ENCODE data around the gene EIF5A2. TPM values are rescaled to one million over a fixed set of nuclear protein-coding genes. Genes with fewer than 3 reads are reported as not detected.

EIF5A2 gene
- total and polyA plus RNA-seq, 2 donors (not counting 1 experiment from before 2014, with no cell fraction given): 1.7 to 4.1 TPM

DNA sequence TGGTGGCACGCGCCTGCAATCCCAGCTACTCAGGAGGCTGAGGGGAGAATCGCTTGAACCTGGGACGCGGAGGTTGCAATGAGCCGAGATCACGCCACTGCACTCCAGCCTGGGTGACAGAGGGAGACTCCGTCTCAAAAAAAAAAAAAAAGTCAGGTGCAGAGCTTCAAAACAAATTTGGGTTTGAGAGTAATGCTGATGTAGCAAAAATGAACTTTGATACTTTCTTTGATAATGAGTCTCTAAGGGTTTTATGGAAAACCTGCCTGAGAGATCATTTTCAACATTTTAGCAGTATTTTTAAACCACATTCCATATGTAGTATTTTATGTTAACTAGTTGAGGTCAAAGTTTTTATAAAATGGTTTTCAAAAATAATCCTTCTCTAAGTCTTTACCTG, 14.5 kb downstream of the EIF5A2 start:
- intact Hi-C loops (cut with micrococcal nuclease): no loop called here
- H3K27me3 Mint-ChIP-seq: no peaks in the 10 kb centered on the region
- no peak overlapping the region for H2AFZ ChIP-seq (ENCODE audit: insufficient read depth, low read depth, low read length, poor library complexity, severe bottlenecking)
- H3K4me1 ChIP-seq (ENCODE audit: control insufficient read depth in 2 of 2, insufficient read depth in 2 of 2, low read length in 2 of 2): no peaks in the 10 kb centered on the region
- no peak overlapping the region for H3K4me3 Mint-ChIP-seq
- H3K4me3 ChIP-seq (ENCODE audit: control extremely low read depth in 1 of 5, extremely low read depth in 1 of 5, insufficient read depth in 1 of 5, low read depth in 2 of 5, low read length in 4 of 5): no peak overlapping the region
- ChIA-PET POLR2A (interaction anchor here (0.7 kb wide), 1 partner anchor 14 kb away, joined by 3 read pairs; the partner anchor contains the start of gene EIF5A2), CTCF (no interaction called here)
- ATAC-seq (ENCODE audit: low read depth) (no peak), DNase-seq (no peak)
- H3K27ac ChIP-seq (ENCODE audit: low read length in 2 of 2): no peak overlapping the region
- H4K20me1 ChIP-seq (ENCODE audit: control insufficient read depth, insufficient read depth, low read length, poor library complexity, severe bottlenecking): no peaks in the 10 kb centered on the region
- H3K27ac Mint-ChIP-seq: no peak overlapping the region
- peaks cover 0 to 3% (median 1%) of the 10 kb centered on the region in 3 donors for H3K9me3 ChIP-seq (ENCODE audit: control extremely low read depth in 1 of 3, control insufficient read depth in 2 of 3, insufficient read depth in 1 of 3, low read length in 2 of 3)
- H3K27me3 ChIP-seq (replicated peaks in 1 of 4; ENCODE audit: control extremely low read depth in 1 of 4, control insufficient read depth in 3 of 4, insufficient read depth in 4 of 4, low read length in 3 of 4): no peaks in the 10 kb centered on the region
- no peaks in the 10 kb centered on the region for H3K36me3 ChIP-seq (replicated peaks in 1 of 2; ENCODE audit: control extremely low read depth in 1 of 2, control insufficient read depth in 1 of 2, extremely low read depth in 1 of 2, insufficient read depth in 2 of 2, low read length in 1 of 2)
- H3K9me3 Mint-ChIP-seq (ENCODE audit: insufficient read depth): peaks cover 5% of the 10 kb centered on the region
- no peak overlapping the region for H3K9ac ChIP-seq (ENCODE audit: low read length)
- no peaks in the 10 kb centered on the region for H3K79me2 ChIP-seq (ENCODE audit: control insufficient read depth, insufficient read depth, low read length)
- no peak overlapping the region for H3K4me2 ChIP-seq (replicated peaks; ENCODE audit: low read depth, low read length, poor library complexity, severe bottlenecking)
- TF ChIP-seq, protein P1, sequence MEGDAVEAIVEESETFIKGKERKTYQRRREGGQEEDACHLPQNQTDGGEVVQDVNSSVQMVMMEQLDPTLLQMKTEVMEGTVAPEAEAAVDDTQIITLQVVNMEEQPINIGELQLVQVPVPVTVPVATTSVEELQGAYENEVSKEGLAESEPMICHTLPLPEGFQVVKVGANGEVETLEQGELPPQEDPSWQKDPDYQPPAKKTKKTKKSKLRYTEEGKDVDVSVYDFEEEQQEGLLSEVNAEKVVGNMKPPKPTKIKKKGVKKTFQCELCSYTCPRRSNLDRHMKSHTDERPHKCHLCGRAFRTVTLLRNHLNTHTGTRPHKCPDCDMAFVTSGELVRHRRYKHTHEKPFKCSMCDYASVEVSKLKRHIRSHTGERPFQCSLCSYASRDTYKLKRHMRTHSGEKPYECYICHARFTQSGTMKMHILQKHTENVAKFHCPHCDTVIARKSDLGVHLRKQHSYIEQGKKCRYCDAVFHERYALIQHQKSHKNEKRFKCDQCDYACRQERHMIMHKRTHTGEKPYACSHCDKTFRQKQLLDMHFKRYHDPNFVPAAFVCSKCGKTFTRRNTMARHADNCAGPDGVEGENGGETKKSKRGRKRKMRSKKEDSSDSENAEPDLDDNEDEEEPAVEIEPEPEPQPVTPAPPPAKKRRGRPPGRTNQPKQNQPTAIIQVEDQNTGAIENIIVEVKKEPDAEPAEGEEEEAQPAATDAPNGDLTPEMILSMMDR (IDR thresholded peaks at IDR 0.05): no peak
- TF ChIP-seq EZH2 (IDR thresholded peaks at IDR 0.05; ENCODE audit: borderline replicate concordance, insufficient read depth, low read depth, low read length, poor library complexity, severe bottlenecking): no peak
- WGBS (ENCODE audit: insufficient coverage): 97% methylated on average over 8 of the region's 8 CpGs
- H3K4me1 Mint-ChIP-seq: no peaks in the 10 kb centered on the region

DNA sequence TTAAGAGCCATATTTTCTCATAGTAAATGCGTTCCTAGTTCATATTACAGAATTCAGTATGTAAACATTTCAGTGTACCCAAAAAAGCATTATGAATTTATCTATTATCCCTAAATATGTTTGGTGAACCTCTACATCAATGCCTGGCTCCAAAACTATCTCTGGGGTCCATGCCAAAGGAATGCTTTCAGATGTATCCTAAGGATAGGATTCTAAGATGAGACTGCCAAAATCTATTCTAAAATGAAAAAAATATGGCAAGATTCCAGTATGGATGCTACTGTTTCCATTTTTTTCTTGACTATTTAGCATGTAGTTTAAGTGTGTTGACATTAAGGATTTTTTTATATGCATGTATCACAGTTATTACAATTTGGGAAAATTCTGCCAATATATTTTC, 18.8 kb downstream of the EIF5A2 start:
- Histone ChIP-seq H3K27me3 (replicated peaks in 1 of 4; ENCODE audit: control extremely low read depth in 1 of 4, control insufficient read depth in 3 of 4, insufficient read depth in 4 of 4, low read length in 3 of 4) (peaks cover 0 to 3% (median 0%) of the 10 kb centered on the region in 4 experiments), H3K79me2 (ENCODE audit: control insufficient read depth, insufficient read depth, low read length) (no peaks in the 10 kb centered on the region), H3K36me3 (replicated peaks in 1 of 2; ENCODE audit: control extremely low read depth in 1 of 2, control insufficient read depth in 1 of 2, extremely low read depth in 1 of 2, insufficient read depth in 2 of 2, low read length in 1 of 2) (no peaks in the 10 kb centered on the region), H3K4me2 (replicated peaks; ENCODE audit: low read depth, low read length, poor library complexity, severe bottlenecking) (no peak overlapping the region), H3K4me3 (ENCODE audit: control extremely low read depth in 1 of 5, extremely low read depth in 1 of 5, insufficient read depth in 1 of 5, low read depth in 2 of 5, low read length in 4 of 5) (no peak overlapping the region), H3K9ac (ENCODE audit: low read length) (no peak overlapping the region), H2AFZ (ENCODE audit: insufficient read depth, low read depth, low read length, poor library complexity, severe bottlenecking) (no peak overlapping the region), H3K9me3 (ENCODE audit: control extremely low read depth in 1 of 3, control insufficient read depth in 2 of 3, insufficient read depth in 1 of 3, low read length in 2 of 3) (no peaks in the 10 kb centered on the region), H3K27ac (ENCODE audit: low read length in 2 of 2) (no peak overlapping the region), H4K20me1 (ENCODE audit: control insufficient read depth, insufficient read depth, low read length, poor library complexity, severe bottlenecking) (no peaks in the 10 kb centered on the region), H3K4me1 (ENCODE audit: control insufficient read depth in 2 of 2, insufficient read depth in 2 of 2, low read length in 2 of 2) (no peaks in the 10 kb centered on the region)
- intact Hi-C loops (cut with micrococcal nuclease): no loop called here
- ChIA-PET POLR2A (no interaction called here), CTCF (no interaction called here)
- peaks cover 5% of the 10 kb centered on the region for H3K27me3 Mint-ChIP-seq
- no CpG with 5 or more reads among the region's 1 CpG for WGBS (ENCODE audit: insufficient coverage)
- no peak overlapping the region for H3K4me3 Mint-ChIP-seq
- no peak for ATAC-seq (ENCODE audit: low read depth)
- no peak overlapping the region for H3K27ac Mint-ChIP-seq
- H3K9me3 Mint-ChIP-seq (ENCODE audit: insufficient read depth): no peaks in the 10 kb centered on the region
- DNase-seq: no peak
- H3K4me1 Mint-ChIP-seq: no peaks in the 10 kb centered on the region
- TF ChIP-seq, protein P1 (IDR thresholded peaks at IDR 0.05): no peak
- TF ChIP-seq EZH2 (IDR thresholded peaks at IDR 0.05; ENCODE audit: borderline replicate concordance, insufficient read depth, low read depth, low read length, poor library complexity, severe bottlenecking): no peak
